ENCODE measurements around the gene SLIT2. TPM values are rescaled to one million over a fixed set of nuclear protein-coding genes. Genes with fewer than 3 reads are reported as not detected.

Gene SLIT2
- total RNA-seq, 4 donors from 2014 or later = 82.3 to 101 (median 92.0) TPM

DNA sequence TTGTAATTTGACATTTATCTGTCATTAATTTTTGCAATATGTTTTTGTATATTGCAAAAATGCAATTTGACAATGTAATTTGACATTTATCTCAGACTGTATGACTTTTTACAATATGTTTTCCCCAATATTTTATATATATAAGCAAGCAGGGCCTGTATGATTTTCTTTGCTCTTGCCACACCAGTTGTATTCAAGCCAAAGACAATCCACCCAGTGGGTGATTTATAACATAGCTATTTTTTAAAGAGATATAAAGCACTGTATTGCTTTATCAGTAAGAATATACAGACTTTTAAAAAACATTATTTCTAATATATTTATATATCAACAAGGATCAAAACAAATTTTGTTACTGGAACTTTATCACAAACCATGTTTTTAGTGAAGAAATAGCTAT is 47.3 kb downstream of the SLIT2 start:
- no peak for DNase-seq (ENCODE audit: extremely low spot score)
- Histone ChIP-seq H3K27me3 (no peaks in the 10 kb centered on the region), H3K27ac (replicated peaks in 1 of 4) (no peak overlapping the region), H3K4me1 (peaks cover 0 to 45% (median 25%) of the 10 kb centered on the region in 4 donors), H3K36me3 (no peaks in the 10 kb centered on the region), H3K4me3 (no peak overlapping the region), H3K9me3 (no peaks in the 10 kb centered on the region)
- no peak for TF ChIP-seq POLR2A (IDR thresholded peaks at IDR 0.05; ENCODE audit: low read depth)
- no peak for TF ChIP-seq CTCF (IDR thresholded peaks at IDR 0.05)
- intact Hi-C loops (cut with DNase I) = loop anchor here (10.0 kb wide), 1 partner anchor 256 kb away; no protein-coding TSS in a partner anchor

DNA sequence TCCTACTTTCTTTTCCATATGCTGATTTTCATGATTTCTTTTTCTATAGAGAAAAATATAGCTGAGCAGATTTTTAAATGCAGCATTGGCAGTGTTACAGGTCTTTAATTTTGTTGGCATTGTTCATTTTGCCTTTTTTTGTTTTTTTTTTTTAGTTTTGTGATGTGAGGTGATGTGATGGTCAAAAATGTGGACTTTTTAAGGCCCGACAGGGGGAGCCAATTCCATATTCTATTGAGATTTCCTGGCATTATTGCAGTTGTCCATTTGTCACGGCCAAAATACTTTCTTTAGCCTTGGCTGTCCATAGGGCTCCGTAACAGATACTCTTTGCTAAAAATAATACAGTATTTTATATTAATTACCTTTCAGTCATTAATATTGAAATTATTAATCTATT is 47.8 kb downstream of the SLIT2 start:
- TF ChIP-seq POLR2A (IDR thresholded peaks at IDR 0.05; ENCODE audit: low read depth) (no peak), CTCF (IDR thresholded peaks at IDR 0.05) (peak in 2 of 3 experiments; percentile 25 to 32), EP300 (IDR thresholded peaks at IDR 0.05) (no peak), POLR2AphosphoS5 (IDR thresholded peaks at IDR 0.05) (no peak)
- no peak overlapping the region for H3K27ac ChIP-seq (replicated peaks in 1 of 4)
- intact Hi-C loops (cut with DNase I) = loop anchor here (10.0 kb wide), 1 partner anchor 255 kb away; no protein-coding TSS in a partner anchor
- peaks cover 0 to 45% (median 25%) of the 10 kb centered on the region in 4 donors for H3K4me1 ChIP-seq
- 35% methylated on average over 3 of the region's 3 CpGs for WGBS
- H3K36me3 ChIP-seq = no peaks in the 10 kb centered on the region
- no peaks in the 10 kb centered on the region for H3K9me3 ChIP-seq
- no peak for DNase-seq (ENCODE audit: extremely low spot score)
- H3K27me3 ChIP-seq = no peaks in the 10 kb centered on the region
- no peak overlapping the region for H3K4me3 ChIP-seq

DNA sequence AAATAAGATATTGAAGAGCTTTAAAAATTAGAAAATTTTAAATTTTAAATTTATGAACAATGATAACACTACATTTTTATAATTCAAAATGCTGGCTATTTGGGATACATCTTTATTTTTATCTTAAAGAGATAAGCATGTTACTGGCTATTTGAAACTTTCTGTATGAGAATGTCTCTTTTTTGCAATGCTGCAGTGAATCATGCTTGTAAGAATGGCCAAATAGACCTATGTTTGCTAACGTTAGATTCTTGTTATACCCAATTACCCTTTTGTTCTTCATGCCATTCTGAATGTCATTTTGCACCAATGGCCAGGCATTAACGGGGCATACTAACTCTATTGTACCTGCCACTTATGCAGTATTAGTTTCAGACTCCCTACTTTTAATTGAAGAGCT is 49.5 kb downstream of the SLIT2 start:
- H3K4me1 ChIP-seq = peaks cover 0 to 35% (median 18%) of the 10 kb centered on the region in 4 donors
- intact Hi-C loops (cut with DNase I) = loop anchor here (10.0 kb wide), 1 partner anchor 114 kb away; no protein-coding TSS in a partner anchor
- no peaks in the 10 kb centered on the region for H3K27me3 ChIP-seq
- WGBS = 57% methylated on average over 2 of the region's 2 CpGs
- H3K36me3 ChIP-seq = no peaks in the 10 kb centered on the region
- TF ChIP-seq EP300 (IDR thresholded peaks at IDR 0.05) (no peak), POLR2AphosphoS5 (IDR thresholded peaks at IDR 0.05) (no peak), POLR2A (IDR thresholded peaks at IDR 0.05; ENCODE audit: low read depth) (no peak)
- DNase-seq (ENCODE audit: extremely low spot score) = no peak
- H3K9me3 ChIP-seq = no peaks in the 10 kb centered on the region
- no peak overlapping the region for H3K4me3 ChIP-seq
- no peak overlapping the region for H3K27ac ChIP-seq (replicated peaks in 1 of 4)

Data from esophagus muscularis mucosa (tissue), 4 donors.